ENCODE results near the gene ATL1. TPM values are rescaled to one million over a fixed set of nuclear protein-coding genes. Genes with fewer than 3 reads are reported as not detected.

The ATL1 gene
- total and polyA plus RNA-seq, 2 experiments from 2014 or later: 3.5 to 7.0 TPM

GRCh38 chr14:50569714-50570274, 9.8 kb downstream of the ATL1 start (continued):
- TF ChIP-seq EZH2 (IDR thresholded peaks at IDR 0.05; ENCODE audit: low read depth, unreplicated experiment) (no peak), EZH2phosphoT487 (IDR thresholded peaks at IDR 0.05; ENCODE audit: unreplicated experiment) (no peak), CREB1 (CRISPR knock-in tag; IDR thresholded peaks at IDR 0.05; ENCODE audit: low read depth) (no peak), ETS1 (IDR thresholded peaks at IDR 0.05) (no peak), POLR2AphosphoS5 (IDR thresholded peaks at IDR 0.05; ENCODE audit: low read depth) (no peak), ZNF331 (CRISPR knock-in tag; IDR thresholded peaks at IDR 0.05; ENCODE audit: low read depth) (no peak), STAT1 (IDR thresholded peaks at IDR 0.05; ENCODE audit: unreplicated experiment) (no peak), CTCF (conservative IDR thresholded peaks at IDR 0.05; ENCODE audit: low read depth in 2 of 2) (no peak)

- Histone ChIP-seq H3K27ac (ENCODE audit: low read depth) (no peak overlapping the region), H3K9me2 (ENCODE audit: insufficient read depth) (no peaks in the 10 kb centered on the region), H3K4me1 (ENCODE audit: insufficient read depth) (no peaks in the 10 kb centered on the region), H3K79me2 (replicated peaks; ENCODE audit: insufficient read depth) (no peaks in the 10 kb centered on the region), H3K36me3 (ENCODE audit: insufficient read depth) (no peaks in the 10 kb centered on the region), H3K4me2 (no peak overlapping the region), H3K27me3 (ENCODE audit: insufficient read depth) (no peaks in the 10 kb centered on the region), H2AFZ (no peak overlapping the region), H4K20me1 (replicated peaks; ENCODE audit: insufficient read depth) (no peaks in the 10 kb centered on the region), H3F3A (replicated peaks; ENCODE audit: low read depth) (no peaks in the 10 kb centered on the region), H3K4me3 (no peak overlapping the region)
- ATAC-seq (no peak), DNase-seq (ENCODE audit: low spot score) (no peak)
- Mint-ChIP-seq H3K9me3 (peaks cover 16% of the 10 kb centered on the region), H3K4me3 (no peak overlapping the region), H3K27me3 (ENCODE audit: insufficient read depth, low read depth, poor library complexity) (no peaks in the 10 kb centered on the region), H3K4me1 (peaks cover under 1% of the 10 kb centered on the region; the same call in 2 of the 3 replicates), H3K27ac (no peak overlapping the region), H3K36me3 (ENCODE audit: low read depth) (peaks cover 14% of the 10 kb centered on the region; the same call in 1 of the 3 replicates)
- TF ChIP-seq ETS1 (IDR thresholded peaks at IDR 0.05) (no peak), EZH2phosphoT487 (IDR thresholded peaks at IDR 0.05; ENCODE audit: unreplicated experiment) (no peak), ZNF114 (CRISPR knock-in tag; IDR thresholded peaks at IDR 0.05) (no peak), REST (IDR thresholded peaks at IDR 0.05; ENCODE audit: unreplicated experiment) (no peak), JUNB (IDR thresholded peaks at IDR 0.05; ENCODE audit: unreplicated experiment) (no peak)
Observed at GRCh38 chr14:50573862-50574261, 13.9 kb downstream of the ATL1 start.

Measured in GM23338 (cell line).